ENCODE results near the gene MT1G. TPM values are rescaled to one million over a fixed set of nuclear protein-coding genes. Genes with fewer than 3 reads are reported as not detected.
"Not testable (repeated sequence)": the region's sequence is repeated elsewhere in the genome, so short reads cannot be mapped to it uniquely, and the experiment has no call there.

Gene MT1G
- polyA plus RNA-seq, 1 donor (not counting 4 experiments of a cell fraction or from before 2014, with no cell fraction given) = 9.8 TPM

- Histone ChIP-seq H3K4me1 (ENCODE audit: control insufficient read depth, extremely low read depth, insufficient read depth, low read length) (no peaks in the 10 kb centered on the region), H3K27ac (ENCODE audit: control insufficient read depth, insufficient read depth, low read length) (no peak overlapping the region), H3K36me3 (ENCODE audit: control insufficient read depth in 2 of 2, extremely low read depth in 1 of 2, insufficient read depth in 2 of 2, low read length in 2 of 2) (no peaks in the 10 kb centered on the region), H3K79me2 (ENCODE audit: control insufficient read depth, insufficient read depth, low read length) (no peaks in the 10 kb centered on the region), H3K27me3 (ENCODE audit: control insufficient read depth, extremely low read depth, insufficient read depth, low read length) (no peaks in the 10 kb centered on the region), H3K9me1 (ENCODE audit: control insufficient read depth, extremely low read depth, insufficient read depth, low read length) (no peaks in the 10 kb centered on the region), H4K20me1 (ENCODE audit: control insufficient read depth, extremely low read depth, insufficient read depth, low read length) (no peaks in the 10 kb centered on the region), H3K4me3 (ENCODE audit: control insufficient read depth in 2 of 3, extremely low read depth in 1 of 3, insufficient read depth in 2 of 3, low read depth in 1 of 3, low read length in 3 of 3) (no peak overlapping the region), H3K4me2 (ENCODE audit: control insufficient read depth, extremely low read depth, insufficient read depth, low read depth, low read length) (peak overlapping the region; percentile 38), H2AFZ (ENCODE audit: control insufficient read depth, low read length) (no peak overlapping the region), H3K9ac (ENCODE audit: control insufficient read depth, extremely low read depth, insufficient read depth, low read length) (no peak overlapping the region), H3K9me3 (ENCODE audit: control insufficient read depth, low read depth, low read length) (no peaks in the 10 kb centered on the region)
- FAIRE-seq = no peak
- no peak for DNase-seq (ENCODE audit: low read depth, low spot score)
- TF ChIP-seq EZH2 (IDR thresholded peaks at IDR 0.05; ENCODE audit: low read length) (no peak), CTCF (optimal IDR thresholded peaks at IDR 0.05 in 1 of 3, IDR thresholded peaks at IDR 0.05 in 1 of 3, conservative IDR thresholded peaks at IDR 0.05 in 1 of 3; ENCODE audit: extremely low read depth in 1 of 3, insufficient read depth in 2 of 3, low read length in 3 of 3) (no peak)
- dilution Hi-C loops (cut with MboI; ENCODE audit: extremely low pct_ligation_motif_present, low sequenced_read_pairs) = no loop called here
These were observed 7.9 kb upstream of the MT1G start for GRCh38 chr16:56675685-56676210.

GRCh38 chr16:56674570-56674969, 6.7 kb upstream of the MT1G start:
- dilution Hi-C loops (cut with MboI; ENCODE audit: extremely low pct_ligation_motif_present, low sequenced_read_pairs); H3K9me3 ChIP-seq (ENCODE audit: control insufficient read depth, low read depth, low read length); H3K79me2 ChIP-seq (ENCODE audit: control insufficient read depth, insufficient read depth, low read length); H3K4me1 ChIP-seq (ENCODE audit: control insufficient read depth, extremely low read depth, insufficient read depth, low read length); H2AFZ ChIP-seq (ENCODE audit: control insufficient read depth, low read length); H4K20me1 ChIP-seq (ENCODE audit: control insufficient read depth, extremely low read depth, insufficient read depth, low read length); FAIRE-seq; DNase-seq (ENCODE audit: low read depth, low spot score); H3K36me3 ChIP-seq (ENCODE audit: control insufficient read depth in 2 of 2, extremely low read depth in 1 of 2, insufficient read depth in 2 of 2, low read length in 2 of 2); H3K9ac ChIP-seq (ENCODE audit: control insufficient read depth, extremely low read depth, insufficient read depth, low read length); H3K9me1 ChIP-seq (ENCODE audit: control insufficient read depth, extremely low read depth, insufficient read depth, low read length); H3K4me2 ChIP-seq (ENCODE audit: control insufficient read depth, extremely low read depth, insufficient read depth, low read depth, low read length); H3K27ac ChIP-seq (ENCODE audit: control insufficient read depth, insufficient read depth, low read length); H3K4me3 ChIP-seq (ENCODE audit: control insufficient read depth in 2 of 3, extremely low read depth in 1 of 3, insufficient read depth in 2 of 3, low read depth in 1 of 3, low read length in 3 of 3): not testable (repeated sequence)
- peaks cover 10% of the 10 kb centered on the region for H3K27me3 ChIP-seq (ENCODE audit: control insufficient read depth, extremely low read depth, insufficient read depth, low read length)

- Histone ChIP-seq H3K36me3 (ENCODE audit: control insufficient read depth in 2 of 2, extremely low read depth in 1 of 2, insufficient read depth in 2 of 2, low read length in 2 of 2) (no peaks in the 10 kb centered on the region), H3K27me3 (ENCODE audit: control insufficient read depth, extremely low read depth, insufficient read depth, low read length) (peaks cover 16% of the 10 kb centered on the region), H3K27ac (ENCODE audit: control insufficient read depth, insufficient read depth, low read length) (no peak overlapping the region), H4K20me1 (ENCODE audit: control insufficient read depth, extremely low read depth, insufficient read depth, low read length) (no peaks in the 10 kb centered on the region), H3K9me3 (ENCODE audit: control insufficient read depth, low read depth, low read length) (no peaks in the 10 kb centered on the region), H3K4me1 (ENCODE audit: control insufficient read depth, extremely low read depth, insufficient read depth, low read length) (peaks cover 2% of the 10 kb centered on the region), H3K4me2 (ENCODE audit: control insufficient read depth, extremely low read depth, insufficient read depth, low read depth, low read length) (no peak overlapping the region), H3K79me2 (ENCODE audit: control insufficient read depth, insufficient read depth, low read length) (no peaks in the 10 kb centered on the region), H3K9me1 (ENCODE audit: control insufficient read depth, extremely low read depth, insufficient read depth, low read length) (no peaks in the 10 kb centered on the region), H3K4me3 (ENCODE audit: control insufficient read depth in 2 of 3, extremely low read depth in 1 of 3, insufficient read depth in 2 of 3, low read depth in 1 of 3, low read length in 3 of 3) (no peak overlapping the region), H3K9ac (ENCODE audit: control insufficient read depth, extremely low read depth, insufficient read depth, low read length) (no peak overlapping the region), H2AFZ (ENCODE audit: control insufficient read depth, low read length) (no peak overlapping the region)
- peak; percentile 65 to 72 (median 67) for TF ChIP-seq CTCF (optimal IDR thresholded peaks at IDR 0.05 in 1 of 3, IDR thresholded peaks at IDR 0.05 in 1 of 3, conservative IDR thresholded peaks at IDR 0.05 in 1 of 3; ENCODE audit: extremely low read depth in 1 of 3, insufficient read depth in 2 of 3, low read length in 3 of 3)
- TF ChIP-seq EZH2 (IDR thresholded peaks at IDR 0.05; ENCODE audit: low read length) = no peak
- no peak for DNase-seq (ENCODE audit: low read depth, low spot score)
- dilution Hi-C loops (cut with MboI; ENCODE audit: extremely low pct_ligation_motif_present, low sequenced_read_pairs) = no loop called here
- no peak for FAIRE-seq
These were observed 6.1 kb upstream of the MT1G start for GRCh38 chr16:56673921-56674320.
